ENCODE results near the gene TAB3. TPM values are rescaled to one million over a fixed set of nuclear protein-coding genes. Genes with fewer than 3 reads are reported as not detected.

Gene TAB3
- total RNA-seq, 1 experiment from 2014 or later = 13.5 TPM

DNA sequence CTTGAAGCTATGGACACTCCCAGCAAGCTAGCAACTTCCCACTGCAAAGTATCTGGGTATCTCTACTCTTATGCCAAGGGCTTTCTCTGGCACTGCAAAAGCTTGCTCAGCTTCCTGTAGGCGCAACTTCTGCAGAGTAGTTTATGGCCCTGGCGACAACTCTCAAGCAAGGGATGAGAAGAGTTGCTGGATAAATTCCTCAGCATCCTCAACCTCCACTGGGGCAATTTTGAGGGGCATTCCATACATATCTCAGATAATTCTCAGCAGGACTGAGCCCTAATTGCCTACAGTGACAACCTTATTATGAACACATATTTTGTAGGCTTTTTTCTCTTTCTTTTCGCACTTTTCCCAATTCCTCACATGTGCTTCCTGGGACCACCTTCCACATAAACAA, 31.2 kb upstream of the TAB3 start:
- Histone ChIP-seq H4K5ac (ENCODE audit: insufficient read length, low read depth, low read length) (no peak overlapping the region), H3K9me3 (ENCODE audit: control insufficient read depth, low read depth, low read length) (no peaks in the 10 kb centered on the region), H2AK5ac (ENCODE audit: insufficient read length, low read length) (no peak overlapping the region), H3K27ac (ENCODE audit: insufficient read length, low read depth, low read length) (no peak overlapping the region), H3K4me2 (ENCODE audit: insufficient read depth, insufficient read length, low read length) (no peak overlapping the region), H3K23ac (ENCODE audit: insufficient read length, low read depth, low read length) (no peak overlapping the region), H3K79me1 (ENCODE audit: insufficient read depth, low read depth, low read length, poor library complexity, severe bottlenecking) (no peaks in the 10 kb centered on the region), H2BK20ac (ENCODE audit: low read depth, low read length, poor library complexity, severe bottlenecking) (no peak overlapping the region), H4K20me1 (ENCODE audit: control insufficient read depth, insufficient read depth, insufficient read length) (no peaks in the 10 kb centered on the region), H3K18ac (ENCODE audit: insufficient read length, low read depth, low read length) (no peak overlapping the region), H2BK15ac (ENCODE audit: low read depth, low read length) (no peak overlapping the region), H3K27me3 (ENCODE audit: insufficient read depth, low read length) (no peaks in the 10 kb centered on the region), H3K23me2 (ENCODE audit: insufficient read length, low read depth, low read length, poor library complexity, severe bottlenecking) (no peaks in the 10 kb centered on the region), H4K91ac (ENCODE audit: insufficient read length, low read depth, low read length) (no peak overlapping the region), H2BK12ac (ENCODE audit: insufficient read length, low read depth, low read length) (no peak overlapping the region), H3K56ac (ENCODE audit: insufficient read length, low read depth, low read length) (no peak overlapping the region), H2BK120ac (ENCODE audit: low read depth, low read length, poor library complexity, severe bottlenecking) (no peak overlapping the region), H3K14ac (ENCODE audit: insufficient read depth, low read length) (no peak overlapping the region), H2BK5ac (ENCODE audit: insufficient read length, low read length) (no peak overlapping the region), H3K4me1 (ENCODE audit: insufficient read depth, low read length) (no peaks in the 10 kb centered on the region), H3T11ph (ENCODE audit: low read length) (no peak overlapping the region), H3K79me2 (ENCODE audit: insufficient read depth, low read length) (no peaks in the 10 kb centered on the region), H4K8ac (replicated peaks; ENCODE audit: insufficient read length, low read depth, low read length) (no peak overlapping the region), H2AFZ (ENCODE audit: low read length) (no peak overlapping the region), H3K4ac (ENCODE audit: low read depth, low read length) (no peak overlapping the region), H3K9ac (ENCODE audit: extremely low read depth, insufficient read length, low read length) (no peak overlapping the region)
- Mint-ChIP-seq H3K36me3 (ENCODE audit: insufficient read depth in 1 of 3, low read depth in 3 of 3) (no peaks in the 10 kb centered on the region), H3K4me1 (no peaks in the 10 kb centered on the region), H3K27ac (no peak overlapping the region), H3K27me3 (ENCODE audit: low read depth) (peaks cover 1% of the 10 kb centered on the region; the same call in 1 of the 2 replicates), H3K9me3 (peaks cover 40 to 53% of the 10 kb centered on the region in 2 experiments), H3K4me3 (no peak overlapping the region)
- no CpG with 5 or more reads among the region's 3 CpGs for WGBS (ENCODE audit: extremely low coverage, insufficient read length, low lambda C conversion rate)
- DNase-seq = no peak
- TF ChIP-seq, protein P1, sequence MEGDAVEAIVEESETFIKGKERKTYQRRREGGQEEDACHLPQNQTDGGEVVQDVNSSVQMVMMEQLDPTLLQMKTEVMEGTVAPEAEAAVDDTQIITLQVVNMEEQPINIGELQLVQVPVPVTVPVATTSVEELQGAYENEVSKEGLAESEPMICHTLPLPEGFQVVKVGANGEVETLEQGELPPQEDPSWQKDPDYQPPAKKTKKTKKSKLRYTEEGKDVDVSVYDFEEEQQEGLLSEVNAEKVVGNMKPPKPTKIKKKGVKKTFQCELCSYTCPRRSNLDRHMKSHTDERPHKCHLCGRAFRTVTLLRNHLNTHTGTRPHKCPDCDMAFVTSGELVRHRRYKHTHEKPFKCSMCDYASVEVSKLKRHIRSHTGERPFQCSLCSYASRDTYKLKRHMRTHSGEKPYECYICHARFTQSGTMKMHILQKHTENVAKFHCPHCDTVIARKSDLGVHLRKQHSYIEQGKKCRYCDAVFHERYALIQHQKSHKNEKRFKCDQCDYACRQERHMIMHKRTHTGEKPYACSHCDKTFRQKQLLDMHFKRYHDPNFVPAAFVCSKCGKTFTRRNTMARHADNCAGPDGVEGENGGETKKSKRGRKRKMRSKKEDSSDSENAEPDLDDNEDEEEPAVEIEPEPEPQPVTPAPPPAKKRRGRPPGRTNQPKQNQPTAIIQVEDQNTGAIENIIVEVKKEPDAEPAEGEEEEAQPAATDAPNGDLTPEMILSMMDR (conservative IDR thresholded peaks at IDR 0.05) = no peak

Data from H9 (cell line).